H1 (cell line): ENCODE data around the gene CEBPA. TPM values are rescaled to one million over a fixed set of nuclear protein-coding genes. Genes with fewer than 3 reads are reported as not detected.

Experiments
- BCL11A ChIP-seq, 2 experiments: IDR thresholded peaks; one replicate each; pipeline ENCODE4 v1.6.1; 2011; ENCODE audit warnings: low read depth in 2 of 2, low read length in 2 of 2, mild to moderate bottlenecking in 2 of 2
- CEBPB ChIP-seq: IDR thresholded peaks from 2 replicates; pipeline ENCODE4 v1.6.1; 2012; ENCODE audit warnings: low read depth, low read length
- CHD7 ChIP-seq: fragments of 300-600 bp; sonication (generic); IDR thresholded peaks from 2 replicates; pipeline ENCODE4 v1.7.1; 2012; ENCODE audit warnings: low read length, moderate library complexity, mild to moderate bottlenecking, inconsistent platforms; ENCODE audit not compliant: insufficient replicate concordance
- E2F6 ChIP-seq: IDR thresholded peaks from 2 replicates; pipeline ENCODE4 v1.6.1; 2012; ENCODE audit warnings: inconsistent platforms
- EGR1 ChIP-seq: IDR thresholded peaks from 2 replicates; pipeline ENCODE4 v1.6.1; 2011; ENCODE audit warnings: low read depth, low read length, borderline replicate concordance
- GTF2F1 ChIP-seq: IDR thresholded peaks from 2 replicates; pipeline ENCODE4 v1.6.1; 2012; ENCODE audit warnings: low read depth, low read length, improper control_type of control experiment, borderline replicate concordance
- HDAC2 ChIP-seq, 2 experiments: fragments of 300-600 bp in 1 of 2; sonication (generic) in 1 of 2; IDR thresholded peaks; 2 replicates each; pipeline ENCODE4 v1.6.1; 2011 to 2012; ENCODE audit warnings: low read depth in 2 of 2, low read length in 2 of 2, mild to moderate bottlenecking in 2 of 2, moderate library complexity in 2 of 2, borderline replicate concordance in 1 of 2, inconsistent platforms in 1 of 2
- JUN ChIP-seq: IDR thresholded peaks from 2 replicates; pipeline ENCODE4 v1.6.1; 2011; ENCODE audit warnings: low read depth, mild to moderate bottlenecking, improper control_type of control experiment, low read length
- POLR2AphosphoS5 ChIP-seq: IDR thresholded peaks from 2 replicates; pipeline ENCODE4 v1.6.1; 2011; ENCODE audit warnings: low read depth, low read length
- SIRT6 ChIP-seq: IDR thresholded peaks from one replicate; pipeline ENCODE4 v1.7.1; 2012; ENCODE audit warnings: low read length, inconsistent platforms
- TAF1 ChIP-seq: IDR thresholded peaks from 2 replicates; pipeline ENCODE4 v1.6.1; 2011; ENCODE audit warnings: mild to moderate bottlenecking, low read depth, low read length
- polyA plus RNA-seq, 7 experiments: library from polyadenylated mRNA; depleted of rRNA in 3 of 7; stranded (reverse) in 5 of 7; unstranded in 2 of 7; fragments of >200 nt in 5 of 7; fragments of 200-250 nt in 2 of 7; gene quantifications; 1 replicate in 5 of 7; 2 replicates in 1 of 7; 4 replicates in 1 of 7; pipeline versions ENCODE4 v1.2.1 to v1.2.3, GENCODE V29; 2011 to 2013; ENCODE audit warnings: missing spikeins in 2 of 7, mixed read lengths in 2 of 7
- total RNA-seq: library from RNA; stranded (reverse); fragmentation: NEBNext Ultra II Directional; extraction: Animal tissue kit (Norgen Biotek cat#: 25700); gene quantifications from 2 replicates; pipeline ENCODE4 v1.2.1, GENCODE V29; 2021

CEBPA gene
- total and polyA plus RNA-seq, 2 of the 8 experiments (the other 6 are each of a cell fraction or from before 2014, with no cell fraction given) = 2.0 to 2.7 TPM

DNA sequence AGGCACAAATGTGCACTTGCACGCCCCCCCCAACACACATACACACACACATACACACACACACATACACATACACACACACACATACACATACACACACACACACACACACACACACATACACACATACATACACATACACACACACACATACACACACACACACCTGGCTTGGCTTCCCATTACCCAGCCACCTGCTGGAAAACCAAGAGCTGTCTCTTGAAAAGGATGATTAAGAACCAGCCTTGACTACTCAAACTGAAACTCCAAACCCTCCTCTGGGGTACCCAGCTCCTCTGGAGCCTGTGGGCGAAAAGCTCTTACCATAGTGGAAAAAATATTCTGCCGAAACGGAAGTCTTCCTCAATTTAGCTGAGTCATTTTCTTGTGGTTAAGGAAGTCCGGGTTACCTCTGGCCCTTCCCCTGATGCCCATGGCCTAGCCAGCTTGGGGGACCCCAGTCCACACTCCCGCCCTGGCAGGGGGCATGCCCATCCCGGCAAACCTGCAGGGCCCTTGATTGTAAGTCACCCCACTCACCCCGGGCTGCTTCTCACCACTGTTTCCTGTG is 21.9 kb downstream of the CEBPA start (continued):
- TF ChIP-seq CHD7 (no peak), TAF1 (no peak), GTF2F1 (no peak), EGR1 (no peak), HDAC2 (IDR thresholded peaks at IDR 0.05; ENCODE audit: borderline replicate concordance in 1 of 2, low read depth in 2 of 2, low read length in 2 of 2) (no peak), POLR2AphosphoS5 (no peak), BCL11A (IDR thresholded peaks at IDR 0.05; ENCODE audit: low read depth in 2 of 2, low read length in 2 of 2) (no peak), JUN (no peak), SIRT6 (no peak), CEBPB (no peak), E2F6 (no peak)
